ENCODE measurements around the gene SMAP1.

The SMAP1 gene

GRCh38 chr6:70900047-70900446, 232.4 kb downstream of the SMAP1 start:
- H3K27ac Mint-ChIP-seq, result no peak overlapping the region
- H3K36me3 Mint-ChIP-seq (ENCODE audit: low read depth), result no peaks in the 10 kb centered on the region
- H3K4me1 Mint-ChIP-seq, result no peaks in the 10 kb centered on the region
- no peak for TF ChIP-seq CTCF (IDR thresholded peaks at IDR 0.05)
- H3K27me3 Mint-ChIP-seq (ENCODE audit: low read depth, poor library complexity), result peaks cover 3% of the 10 kb centered on the region
- no peak for DNase-seq
- no peak overlapping the region for H3K4me3 Mint-ChIP-seq
- no peaks in the 10 kb centered on the region for H3K9me3 Mint-ChIP-seq

- Mint-ChIP-seq H3K36me3 (ENCODE audit: low read depth) (no peaks in the 10 kb centered on the region), H3K9me3 (no peaks in the 10 kb centered on the region), H3K27me3 (ENCODE audit: low read depth, poor library complexity) (no peaks in the 10 kb centered on the region), H3K4me1 (no peaks in the 10 kb centered on the region), H3K27ac (no peak overlapping the region), H3K4me3 (no peak overlapping the region)
- no peak for DNase-seq
- no peak for TF ChIP-seq CTCF (IDR thresholded peaks at IDR 0.05)
Measured at GRCh38 chr6:70901324-70901723, 233.6 kb downstream of the SMAP1 start.

GRCh38 chr6:70903665-70904452, 236.2 kb downstream of the SMAP1 start:
- Mint-ChIP-seq H3K27me3 (ENCODE audit: low read depth, poor library complexity) (no peaks in the 10 kb centered on the region), H3K9me3 (no peaks in the 10 kb centered on the region), H3K36me3 (ENCODE audit: low read depth) (no peaks in the 10 kb centered on the region), H3K4me1 (no peaks in the 10 kb centered on the region), H3K4me3 (no peak overlapping the region), H3K27ac (no peak overlapping the region)
- DNase-seq, result no peak
- TF ChIP-seq CTCF (IDR thresholded peaks at IDR 0.05), result no peak

- no peak for TF ChIP-seq CTCF (IDR thresholded peaks at IDR 0.05)
- Mint-ChIP-seq H3K27ac (no peak overlapping the region), H3K4me1 (no peaks in the 10 kb centered on the region), H3K4me3 (no peak overlapping the region), H3K36me3 (ENCODE audit: low read depth) (no peaks in the 10 kb centered on the region), H3K9me3 (no peaks in the 10 kb centered on the region), H3K27me3 (ENCODE audit: low read depth, poor library complexity) (no peaks in the 10 kb centered on the region)
- DNase-seq, result no peak
Measured at GRCh38 chr6:70905742-70906141, 238.1 kb downstream of the SMAP1 start.
